ENCODE data around the gene ATAD1.

The ATAD1 gene

GRCh38 chr10:87763086-87763861 is 54.8 kb downstream of the ATAD1 start:
- no peak overlapping the region for H3K27ac ChIP-seq (ENCODE audit: low read length)
- no peaks in the 10 kb centered on the region for H3K9me3 ChIP-seq (ENCODE audit: insufficient read depth, low read depth, low read length)
- no peaks in the 10 kb centered on the region for H3K27me3 ChIP-seq (ENCODE audit: insufficient read depth, low read length)
- peaks cover 8% of the 10 kb centered on the region; the same call in 1 of the 2 replicates for H3K4me1 ChIP-seq (ENCODE audit: insufficient read depth, low read length)
- peaks cover 31% of the 10 kb centered on the region for H3K36me3 ChIP-seq (ENCODE audit: insufficient read depth, low read depth, low read length)
- no peak overlapping the region for H3K9ac ChIP-seq (ENCODE audit: low read depth, low read length)
- H3K4me3 ChIP-seq (ENCODE audit: low read length), result no peak overlapping the region

- Histone ChIP-seq H3K27me3 (ENCODE audit: insufficient read depth, low read length) (no peaks in the 10 kb centered on the region), H3K36me3 (ENCODE audit: insufficient read depth, low read depth, low read length) (peaks cover 23% of the 10 kb centered on the region), H3K27ac (ENCODE audit: low read length) (no peak overlapping the region), H3K9ac (ENCODE audit: low read depth, low read length) (no peak overlapping the region), H3K4me3 (ENCODE audit: low read length) (no peak overlapping the region), H3K4me1 (ENCODE audit: insufficient read depth, low read length) (0 out of 2 replicates have a peak, but pooled peaks cover 3% of the 10 kb centered on the region), H3K9me3 (ENCODE audit: insufficient read depth, low read depth, low read length) (no peaks in the 10 kb centered on the region)
Measured at GRCh38 chr10:87761892-87762291, 56.1 kb downstream of the ATAD1 start.

GRCh38 chr10:87761153-87761552 is 56.9 kb downstream of the ATAD1 start:
- Histone ChIP-seq H3K36me3 (ENCODE audit: insufficient read depth, low read depth, low read length) (peaks cover 27% of the 10 kb centered on the region), H3K9ac (ENCODE audit: low read depth, low read length) (no peak overlapping the region), H3K27me3 (ENCODE audit: insufficient read depth, low read length) (no peaks in the 10 kb centered on the region), H3K4me1 (ENCODE audit: insufficient read depth, low read length) (0 out of 2 replicates have a peak, but pooled peaks cover 3% of the 10 kb centered on the region), H3K4me3 (ENCODE audit: low read length) (no peak overlapping the region), H3K9me3 (ENCODE audit: insufficient read depth, low read depth, low read length) (no peaks in the 10 kb centered on the region), H3K27ac (ENCODE audit: low read length) (no peak overlapping the region)

- Histone ChIP-seq H3K4me1 (ENCODE audit: insufficient read depth, low read length) (0 out of 2 replicates have a peak, but pooled peaks cover 3% of the 10 kb centered on the region), H3K36me3 (ENCODE audit: insufficient read depth, low read depth, low read length) (peaks cover 27% of the 10 kb centered on the region), H3K9me3 (ENCODE audit: insufficient read depth, low read depth, low read length) (no peaks in the 10 kb centered on the region), H3K9ac (ENCODE audit: low read depth, low read length) (no peak overlapping the region), H3K27ac (ENCODE audit: low read length) (no peak overlapping the region), H3K27me3 (ENCODE audit: insufficient read depth, low read length) (no peaks in the 10 kb centered on the region), H3K4me3 (ENCODE audit: low read length) (no peak overlapping the region)
Measured at GRCh38 chr10:87760195-87760905, 57.7 kb downstream of the ATAD1 start.

GRCh38 chr10:87759551-87759950 is 58.5 kb downstream of the ATAD1 start:
- H3K27me3 ChIP-seq (ENCODE audit: insufficient read depth, low read length), result no peaks in the 10 kb centered on the region
- no peak overlapping the region for H3K4me3 ChIP-seq (ENCODE audit: low read length)
- H3K36me3 ChIP-seq (ENCODE audit: insufficient read depth, low read depth, low read length), result peaks cover 29% of the 10 kb centered on the region
- H3K4me1 ChIP-seq (ENCODE audit: insufficient read depth, low read length), result 0 out of 2 replicates have a peak, but pooled peaks cover 3% of the 10 kb centered on the region
- H3K9ac ChIP-seq (ENCODE audit: low read depth, low read length), result no peak overlapping the region
- no peak overlapping the region for H3K27ac ChIP-seq (ENCODE audit: low read length)
- no peaks in the 10 kb centered on the region for H3K9me3 ChIP-seq (ENCODE audit: insufficient read depth, low read depth, low read length)

GRCh38 chr10:87757685-87758084 is 60.3 kb downstream of the ATAD1 start:
- Histone ChIP-seq H3K4me1 (ENCODE audit: insufficient read depth, low read length) (0 out of 2 replicates have a peak, but pooled peaks cover 3% of the 10 kb centered on the region), H3K36me3 (ENCODE audit: insufficient read depth, low read depth, low read length) (peaks cover 40% of the 10 kb centered on the region), H3K27me3 (ENCODE audit: insufficient read depth, low read length) (no peaks in the 10 kb centered on the region), H3K9me3 (ENCODE audit: insufficient read depth, low read depth, low read length) (no peaks in the 10 kb centered on the region), H3K9ac (ENCODE audit: low read depth, low read length) (no peak overlapping the region), H3K27ac (ENCODE audit: low read length) (no peak overlapping the region), H3K4me3 (ENCODE audit: low read length) (no peak overlapping the region)

GRCh38 chr10:87753995-87754866 is 63.8 kb downstream of the ATAD1 start:
- H3K4me1 ChIP-seq (ENCODE audit: insufficient read depth, low read length), result peaks cover 31% of the 10 kb centered on the region
- H3K9ac ChIP-seq (ENCODE audit: low read depth, low read length), result no peak overlapping the region
- H3K27ac ChIP-seq (ENCODE audit: low read length), result no peak overlapping the region
- H3K4me3 ChIP-seq (ENCODE audit: low read length), result no peak overlapping the region
- no peaks in the 10 kb centered on the region for H3K9me3 ChIP-seq (ENCODE audit: insufficient read depth, low read depth, low read length)
- no peaks in the 10 kb centered on the region for H3K27me3 ChIP-seq (ENCODE audit: insufficient read depth, low read length)
- H3K36me3 ChIP-seq (ENCODE audit: insufficient read depth, low read depth, low read length), result peaks cover 35% of the 10 kb centered on the region

- H3K4me3 ChIP-seq (ENCODE audit: low read length), result no peak overlapping the region
Measured at GRCh38 chr10:87752566-87752965, 65.5 kb downstream of the ATAD1 start.

GRCh38 chr10:87751274-87751673 is 66.8 kb downstream of the ATAD1 start:
- no peak overlapping the region for H3K27ac ChIP-seq (ENCODE audit: low read length)

More at GRCh38 chr10:87752566-87752965, 65.5 kb downstream of the ATAD1 start:
- H3K36me3 ChIP-seq (ENCODE audit: insufficient read depth, low read depth, low read length), result peaks cover 35% of the 10 kb centered on the region
- H3K27ac ChIP-seq (ENCODE audit: low read length), result no peak overlapping the region
- H3K9ac ChIP-seq (ENCODE audit: low read depth, low read length), result no peak overlapping the region
- peaks cover 30% of the 10 kb centered on the region for H3K4me1 ChIP-seq (ENCODE audit: insufficient read depth, low read length)
- H3K27me3 ChIP-seq (ENCODE audit: insufficient read depth, low read length), result no peaks in the 10 kb centered on the region
- H3K9me3 ChIP-seq (ENCODE audit: insufficient read depth, low read depth, low read length), result no peaks in the 10 kb centered on the region

GRCh38 chr10:87750817-87751216 is 67.2 kb downstream of the ATAD1 start:
- H3K4me1 ChIP-seq (ENCODE audit: insufficient read depth, low read length), result peaks cover 30% of the 10 kb centered on the region

More at GRCh38 chr10:87751274-87751673, 66.8 kb downstream of the ATAD1 start:
- Histone ChIP-seq H3K27me3 (ENCODE audit: insufficient read depth, low read length) (no peaks in the 10 kb centered on the region), H3K9ac (ENCODE audit: low read depth, low read length) (no peak overlapping the region), H3K9me3 (ENCODE audit: insufficient read depth, low read depth, low read length) (no peaks in the 10 kb centered on the region), H3K4me3 (ENCODE audit: low read length) (no peak overlapping the region), H3K4me1 (ENCODE audit: insufficient read depth, low read length) (peaks cover 30% of the 10 kb centered on the region), H3K36me3 (ENCODE audit: insufficient read depth, low read depth, low read length) (peaks cover 30% of the 10 kb centered on the region)

GRCh38 chr10:87750001-87750671 is 67.9 kb downstream of the ATAD1 start:
- no peak overlapping the region; the same call in 1 of the 2 replicates for H3K9ac ChIP-seq (ENCODE audit: low read depth, low read length)
- H3K27ac ChIP-seq (ENCODE audit: low read length), result no peak overlapping the region
- H3K4me3 ChIP-seq (ENCODE audit: low read length), result no peak overlapping the region
- peaks cover 30% of the 10 kb centered on the region for H3K4me1 ChIP-seq (ENCODE audit: insufficient read depth, low read length)
- no peaks in the 10 kb centered on the region for H3K27me3 ChIP-seq (ENCODE audit: insufficient read depth, low read length)
- H3K36me3 ChIP-seq (ENCODE audit: insufficient read depth, low read depth, low read length), result peaks cover 28% of the 10 kb centered on the region
- no peaks in the 10 kb centered on the region for H3K9me3 ChIP-seq (ENCODE audit: insufficient read depth, low read depth, low read length)

More at GRCh38 chr10:87750817-87751216, 67.2 kb downstream of the ATAD1 start:
- Histone ChIP-seq H3K27me3 (ENCODE audit: insufficient read depth, low read length) (no peaks in the 10 kb centered on the region), H3K4me3 (ENCODE audit: low read length) (no peak overlapping the region), H3K36me3 (ENCODE audit: insufficient read depth, low read depth, low read length) (peaks cover 25% of the 10 kb centered on the region), H3K27ac (ENCODE audit: low read length) (no peak overlapping the region), H3K9me3 (ENCODE audit: insufficient read depth, low read depth, low read length) (no peaks in the 10 kb centered on the region), H3K9ac (ENCODE audit: low read depth, low read length) (no peak overlapping the region)
